CD14-positive monocyte (primary cell): ENCODE data around the gene GLA. TPM values are rescaled to one million over a fixed set of nuclear protein-coding genes. Genes with fewer than 3 reads are reported as not detected.
A peak's percentile ranks its signal among the peaks of the same experiment; 100 is the strongest.

Source experiments
- DNase-seq, 3 donors: peaks; one replicate each; pipeline ENCODE4 v3.0.0-alpha.2; 2011 to 2022
- H2AFZ ChIP-seq: 2 replicates; pipeline ENCODE4 v1.6.0; 2012; ENCODE audit warnings: mild to moderate bottlenecking, low read depth, low read length, inconsistent platforms; ENCODE audit not compliant: insufficient read depth, poor library complexity, severe bottlenecking
- H3K27ac ChIP-seq, 2 donors: 1 replicate in 1 of 2; 2 replicates in 1 of 2; pipeline ENCODE4 v1.5.1; 2012 to 2013; ENCODE audit warnings: low read length in 2 of 2, control low read depth in 1 of 2, inconsistent platforms in 1 of 2, low read depth in 1 of 2, mild to moderate bottlenecking in 1 of 2
- H3K27me3 ChIP-seq, 2 donors: one replicate each; pipeline versions ENCODE4 v1.6.0 to v1.6.1; 2011 to 2013; ENCODE audit warnings: low read length in 2 of 2; ENCODE audit not compliant: control insufficient read depth in 2 of 2, insufficient read depth in 2 of 2
- H3K36me3 ChIP-seq, 2 donors: replicated peaks in 1 of 2; 1 replicate in 1 of 2; 2 replicates in 1 of 2; pipeline versions ENCODE4 v1.5.1 to v1.6.1; 2012 to 2013; ENCODE audit warnings: low read length in 2 of 2, control low read depth in 1 of 2, inconsistent platforms in 1 of 2, mild to moderate bottlenecking in 1 of 2; ENCODE audit not compliant: insufficient read depth in 2 of 2, control insufficient read depth in 1 of 2
- H3K4me1 ChIP-seq, 2 donors: 1 replicate in 1 of 2; 2 replicates in 1 of 2; pipeline versions ENCODE4 v1.5.1 to v1.6.1; 2012 to 2013; ENCODE audit warnings: low read length in 2 of 2, control low read depth in 1 of 2, inconsistent platforms in 1 of 2, mild to moderate bottlenecking in 1 of 2, moderate library complexity in 1 of 2; ENCODE audit not compliant: insufficient read depth in 2 of 2, control insufficient read depth in 1 of 2
- H3K4me2 ChIP-seq: replicated peaks from 2 replicates; pipeline ENCODE3; 2012; ENCODE audit warnings: low read length, moderate library complexity, mild to moderate bottlenecking; ENCODE audit not compliant: poor library complexity, severe bottlenecking; ENCODE audit errors: extremely low read depth
- H3K4me3 ChIP-seq, 3 experiments: fragments of 200-600 bp in 1 of 3; sonication (generic) in 1 of 3; replicated peaks in 1 of 3; 1 replicate in 2 of 3; 2 replicates in 1 of 3; pipeline ENCODE4 v1.5.1; 2011 to 2013; ENCODE audit warnings: low read length in 3 of 3, mild to moderate bottlenecking in 3 of 3, control low read depth in 2 of 3, low read depth in 2 of 3, inconsistent platforms in 1 of 3, moderate library complexity in 1 of 3
- H3K79me2 ChIP-seq: 2 replicates; pipeline ENCODE4 v1.6.0; 2012; ENCODE audit warnings: mild to moderate bottlenecking, control low read depth, inconsistent platforms, low read length, moderate library complexity; ENCODE audit not compliant: insufficient read depth
- H3K9ac ChIP-seq: 2 replicates; pipeline ENCODE4 v1.6.0; 2017; ENCODE audit warnings: low read length, mild to moderate bottlenecking; ENCODE audit not compliant: insufficient read depth, poor library complexity, severe bottlenecking
- H3K9me3 ChIP-seq, 2 donors: replicated peaks in 1 of 2; 1 replicate in 1 of 2; 2 replicates in 1 of 2; pipeline versions ENCODE4 v1.5.1 to v1.6.1; 2012 to 2013; ENCODE audit warnings: low read length in 2 of 2, control low read depth in 1 of 2; ENCODE audit not compliant: control insufficient read depth in 1 of 2, insufficient read depth in 1 of 2
- H4K20me1 ChIP-seq: 2 replicates; pipeline ENCODE4 v1.6.0; 2012; ENCODE audit warnings: mild to moderate bottlenecking, low read length, control low read depth, moderate library complexity; ENCODE audit not compliant: insufficient read depth
- H3K27ac Mint-ChIP-seq, 7 donors: one replicate each; pipeline ENCODE4 v1.8.0; 2020; ENCODE audit warnings: mild to moderate bottlenecking in 7 of 7, mixed read lengths in 7 of 7, moderate library complexity in 6 of 7, inconsistent platforms in 2 of 7
- H3K27me3 Mint-ChIP-seq, 3 donors: one replicate each; pipeline ENCODE4 v1.8.0; 2021 to 2022; ENCODE audit warnings: low read depth in 3 of 3, mild to moderate bottlenecking in 3 of 3, mixed read lengths in 3 of 3, moderate library complexity in 3 of 3, inconsistent platforms in 1 of 3
- H3K36me3 Mint-ChIP-seq, 2 donors: one replicate each; pipeline ENCODE4 v1.8.0; 2020; ENCODE audit warnings: mixed read lengths in 2 of 2, inconsistent platforms in 1 of 2, mild to moderate bottlenecking in 1 of 2
- H3K4me1 Mint-ChIP-seq: one replicate; pipeline ENCODE4 v1.8.0; 2020; ENCODE audit warnings: mild to moderate bottlenecking, mixed read lengths
- H3K4me3 Mint-ChIP-seq, 2 donors: one replicate each; pipeline ENCODE4 v1.8.0; 2020; ENCODE audit warnings: mild to moderate bottlenecking in 2 of 2, mixed read lengths in 2 of 2, moderate library complexity in 1 of 2
- H3K9me3 Mint-ChIP-seq, 7 donors: one replicate each; pipeline ENCODE4 v1.8.0; 2020 to 2022; ENCODE audit warnings: mixed read lengths in 7 of 7, mild to moderate bottlenecking in 6 of 7, moderate library complexity in 6 of 7, inconsistent platforms in 2 of 7
- CTCF ChIP-seq: fragments of 200-600 bp; IDR thresholded peaks from one replicate; pipeline ENCODE4 v1.8.0; 2022; ENCODE audit warnings: antibody characterized with exemption, mild to moderate bottlenecking
- WGBS: methylation state at CpG from one replicate; pipeline ENCODE4 v1.1.5; 2013; ENCODE audit warnings: missing lambda C conversion rate; ENCODE audit not compliant: insufficient coverage; 5-methylcytosine and 5-hydroxymethylcytosine counted together
- intact Hi-C, 2 donors: fragments of 100-400 bp; cut with micrococcal nuclease; formaldehyde crosslinking; loops; one replicate each; pipeline versions ENCODE4 v1.15.0 to v1.15.1; 2023
- polyA plus RNA-seq, 3 donors: library from polyadenylated mRNA; depleted of rRNA in 1 of 3; unstranded in 2 of 3; stranded (reverse) in 1 of 3; fragments of 300-500 nt in 2 of 3; fragments of >200 nt in 1 of 3; fragmentation: Illumina TruSeq in 2 of 3; gene quantifications; 1 replicate in 2 of 3; 2 replicates in 1 of 3; pipeline ENCODE4 v1.2.3, GENCODE V29; 2012 to 2021

The GLA gene
- polyA plus RNA-seq, 3 donors = 64.0 to 101 (median 80.0) TPM

GRCh38 chrX:101359966-101360365 is 47.8 kb downstream of the GLA start:
- Histone ChIP-seq H4K20me1 (no peaks in the 10 kb centered on the region), H3K4me1 (no peaks in the 10 kb centered on the region), H3K36me3 (peaks cover 73 to 92% of the 10 kb centered on the region in 2 donors), H3K4me2 (no peak overlapping the region), H3K4me3 (no peak overlapping the region), H3K27me3 (no peaks in the 10 kb centered on the region), H3K9ac (no peak overlapping the region), H3K9me3 (no peaks in the 10 kb centered on the region), H3K27ac (no peak overlapping the region), H3K79me2 (no peaks in the 10 kb centered on the region), H2AFZ (no peak overlapping the region)
- no CpG with 5 or more reads among the region's 1 CpG for WGBS
- H3K9me3 Mint-ChIP-seq = no peaks in the 10 kb centered on the region
- peak overlapping the region in 1 of 7 donors; percentile 18 for H3K27ac Mint-ChIP-seq
- H3K4me1 Mint-ChIP-seq = no peaks in the 10 kb centered on the region
- DNase-seq = no peak
- no peak overlapping the region for H3K4me3 Mint-ChIP-seq
- H3K36me3 Mint-ChIP-seq = peaks cover 77 to 89% of the 10 kb centered on the region in 2 donors
- H3K27me3 Mint-ChIP-seq = peaks cover 0 to 1% (median 0%) of the 10 kb centered on the region in 3 donors
- no peak for TF ChIP-seq CTCF
- intact Hi-C loops = no loop called here

- peak overlapping the region in 1 of 7 donors; percentile 48 for H3K27ac Mint-ChIP-seq
- no peak overlapping the region for H3K27ac ChIP-seq
Measured at GRCh38 chrX:101357166-101357795, 50.4 kb downstream of the GLA start.

More at GRCh38 chrX:101357166-101357795, 50.4 kb downstream of the GLA start:
- H3K4me3 ChIP-seq = no peak overlapping the region
- H3K4me1 ChIP-seq = no peaks in the 10 kb centered on the region
- Mint-ChIP-seq H3K4me3 (no peak overlapping the region), H3K36me3 (peaks cover 82 to 94% of the 10 kb centered on the region in 2 donors), H3K4me1 (no peaks in the 10 kb centered on the region), H3K27me3 (peaks cover 0 to 2% (median 1%) of the 10 kb centered on the region in 3 donors), H3K9me3 (no peaks in the 10 kb centered on the region)
- H2AFZ ChIP-seq = no peak overlapping the region
- H3K36me3 ChIP-seq = peaks cover 84 to 98% of the 10 kb centered on the region in 2 donors
- WGBS = 80% methylated on average over 1 of the region's 5 CpGs
- no peaks in the 10 kb centered on the region for H3K27me3 ChIP-seq
- no peak overlapping the region for H3K4me2 ChIP-seq
- H3K79me2 ChIP-seq = no peaks in the 10 kb centered on the region
- no peaks in the 10 kb centered on the region for H3K9me3 ChIP-seq
- TF ChIP-seq CTCF = peak; percentile 21
- intact Hi-C loops = no loop called here
- no peaks in the 10 kb centered on the region for H4K20me1 ChIP-seq
- DNase-seq = no peak
- no peak overlapping the region for H3K9ac ChIP-seq
